HepG2 (cell line): ENCODE data around the gene ABCB6. TPM values are rescaled to one million over a fixed set of nuclear protein-coding genes. Genes with fewer than 3 reads are reported as not detected.
A peak's percentile ranks its signal among the peaks of the same experiment; 100 is the strongest.

ENCODE experiments used
- ATF1 ChIP-seq: IDR thresholded peaks from 2 replicates; pipeline ENCODE4 v1.6.1; 2016; ENCODE audit warnings: mild to moderate bottlenecking, control low read depth
- ATF3 ChIP-seq: sonication (generic); formaldehyde crosslinking; IDR thresholded peaks from 2 replicates; pipeline ENCODE4 v1.4.0; 2020; ENCODE audit warnings: missing genetic modification reagents
- ATF6 ChIP-seq: sonication (generic); formaldehyde crosslinking; conservative IDR thresholded peaks from 2 replicates; pipeline ENCODE4 v1.4.0; 2020; ENCODE audit warnings: missing genetic modification reagents
- CCAR2 ChIP-seq: fragments of 200-400 bp; formaldehyde crosslinking; optimal IDR thresholded peaks from 2 replicates; pipeline ENCODE3; 2018; ENCODE audit warnings: low read depth, mild to moderate bottlenecking, low read length, moderate library complexity
- CENPBD1 ChIP-seq: sonication (generic); formaldehyde crosslinking; IDR thresholded peaks from 2 replicates; pipeline ENCODE4 v1.8.0; 2022; ENCODE audit warnings: missing genetic modification reagents, low read depth, mild to moderate bottlenecking, borderline replicate concordance
- CHCHD3 ChIP-seq: sonication (generic); formaldehyde crosslinking; IDR thresholded peaks from 2 replicates; pipeline ENCODE4 v1.8.0; 2022; ENCODE audit warnings: mild to moderate bottlenecking, missing genetic modification reagents, moderate library complexity
- GATA4 ChIP-seq: sonication (generic); IDR thresholded peaks from 2 replicates; pipeline ENCODE4 v1.6.1; 2016; ENCODE audit warnings: antibody characterized with exemption, low read depth, borderline replicate concordance
- ISL2 ChIP-seq: sonication (generic); formaldehyde crosslinking; IDR thresholded peaks from 2 replicates; pipeline ENCODE4 v1.5.0; 2020; ENCODE audit warnings: missing genetic modification reagents
- KMT2A ChIP-seq: sonication (generic); formaldehyde crosslinking; IDR thresholded peaks from 2 replicates; pipeline ENCODE4 v1.4.0; 2020; ENCODE audit warnings: missing genetic modification reagents
- MYC ChIP-seq: sonication (generic); formaldehyde crosslinking; IDR thresholded peaks from 2 replicates; pipeline ENCODE4 v1.9.0; 2021; ENCODE audit warnings: missing genetic modification reagents, borderline replicate concordance
- NFE2L2 ChIP-seq: fragments of 150-350 bp; IDR thresholded peaks from 2 replicates; pipeline ENCODE4 v1.6.1; 2014; ENCODE audit warnings: low read length
- PCBP2 ChIP-seq: fragments of 200-400 bp; formaldehyde crosslinking; optimal IDR thresholded peaks from 2 replicates; pipeline ENCODE3; 2018; ENCODE audit warnings: low read length, low read depth; ENCODE audit not compliant: poor library complexity, severe bottlenecking
- PLRG1 ChIP-seq: fragments of 450-650 bp; conservative IDR thresholded peaks from 2 replicates; pipeline ENCODE4 v1.6.1; 2016
- SMC3 ChIP-seq: IDR thresholded peaks from 2 replicates; pipeline ENCODE4 v1.6.1; 2011; ENCODE audit warnings: low read length, improper control_type of control experiment
- SOX6 ChIP-seq, 2 experiments: fragments of 450-650 bp in 1 of 2; sonication (generic) in 1 of 2; formaldehyde crosslinking in 1 of 2; IDR thresholded peaks; 2 replicates each; pipeline versions ENCODE4 v1.4.0 to v1.6.1; 2017 to 2020; ENCODE audit warnings: antibody characterized with exemption in 1 of 2, mild to moderate bottlenecking in 1 of 2, missing genetic modification reagents in 1 of 2
- XRCC5 ChIP-seq: fragments of 200-400 bp; formaldehyde crosslinking; optimal IDR thresholded peaks from 2 replicates; pipeline ENCODE3; 2017; ENCODE audit warnings: mild to moderate bottlenecking, low read length
- ZNF256 ChIP-seq: sonication (generic); formaldehyde crosslinking; conservative IDR thresholded peaks from 2 replicates; pipeline ENCODE4 v1.4.0; 2020; ENCODE audit warnings: missing genetic modification reagents
- ZNF280D ChIP-seq: sonication (generic); formaldehyde crosslinking; IDR thresholded peaks from 2 replicates; pipeline ENCODE4 v1.5.1; 2020; ENCODE audit warnings: mild to moderate bottlenecking, missing genetic modification reagents
- ZNF713 ChIP-seq: sonication (generic); formaldehyde crosslinking; IDR thresholded peaks from 2 replicates; pipeline ENCODE4 v1.4.0; 2020; ENCODE audit warnings: mild to moderate bottlenecking, missing genetic modification reagents
- ZNF780A ChIP-seq: sonication (generic); formaldehyde crosslinking; IDR thresholded peaks from 2 replicates; pipeline ENCODE4 v1.8.0; 2022; ENCODE audit warnings: mild to moderate bottlenecking, missing genetic modification reagents, moderate library complexity
- polyA plus RNA-seq, 8 experiments: library from polyadenylated mRNA; depleted of rRNA in 3 of 8; stranded (reverse) in 7 of 8; unstranded in 1 of 8; fragments of >200 nt; fragmentation: Illumina TruSeq in 4 of 8; extraction: Trizol in 4 of 8; gene quantifications; 2 replicates each; pipeline versions ENCODE4 v1.2.1 to v1.2.3, GENCODE V29; 2011 to 2016; ENCODE audit warnings: low read depth in 4 of 8, missing spikeins in 1 of 8, mixed read lengths in 1 of 8; ENCODE audit not compliant: insufficient read depth in 1 of 8
- total RNA-seq, 5 experiments: library from RNA; depleted of rRNA; stranded (reverse); fragments of >200 nt; fragmentation: Illumina TruSeq; extraction: Trizol; gene quantifications; 2 replicates each; pipeline ENCODE4 v1.2.3, GENCODE V29; 2016; ENCODE audit warnings: low read depth in 1 of 5
- TF ChIP-seq, protein P1 (sequence below): sonication (generic); formaldehyde crosslinking; IDR thresholded peaks from 2 replicates; pipeline ENCODE4 v1.4.0; 2020; ENCODE audit warnings: mild to moderate bottlenecking, missing genetic modification reagents
- TF ChIP-seq, protein P2 (sequence below): sonication (generic); formaldehyde crosslinking; IDR thresholded peaks from 2 replicates; pipeline ENCODE4 v1.8.0; 2022; ENCODE audit warnings: mild to moderate bottlenecking, missing genetic modification reagents

Gene ABCB6
- total and polyA plus RNA-seq, 2 of the 13 experiments (the other 11 are each of a cell fraction or from before 2014, with no cell fraction given), result 91.1 to 137 TPM

DNA sequence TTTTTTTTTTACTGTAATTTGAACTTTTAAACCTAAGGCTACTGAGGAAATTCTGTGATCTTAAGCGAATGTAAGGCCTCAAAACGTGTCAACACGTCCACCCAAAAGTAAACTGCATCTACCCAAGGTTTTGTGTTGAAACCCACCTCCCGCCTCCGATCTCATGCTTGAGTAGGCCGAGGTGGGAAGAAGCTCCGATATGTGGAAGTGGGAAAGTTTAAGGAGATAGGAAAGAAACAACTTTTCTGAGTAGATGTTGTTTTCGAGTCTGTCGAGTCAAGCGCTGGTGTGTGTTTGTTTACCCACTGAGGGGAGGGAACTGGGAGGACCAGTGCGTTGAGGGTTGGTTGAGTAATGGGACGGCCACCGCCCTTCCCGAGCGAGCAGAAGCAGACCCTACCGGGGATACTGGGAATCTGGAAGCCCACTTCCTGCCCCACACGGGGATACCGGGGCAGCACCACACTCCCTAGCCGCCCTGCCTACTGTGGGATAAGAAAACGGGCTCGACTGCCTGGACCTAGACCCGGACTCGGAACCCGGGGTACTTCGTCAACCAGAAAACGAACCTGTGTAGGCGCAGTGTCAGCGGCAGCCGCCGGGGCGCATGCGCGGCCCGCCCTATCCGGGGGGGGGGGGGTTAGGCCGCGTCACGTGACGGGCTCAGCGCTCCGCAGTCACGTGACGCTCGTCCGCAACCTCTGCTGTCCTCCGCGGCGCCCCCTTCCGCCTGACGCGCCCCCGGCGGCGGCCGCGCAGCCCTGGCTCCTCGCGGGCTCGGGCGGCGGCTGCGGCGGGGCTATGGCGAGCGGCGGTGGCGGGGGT, 41.0 kb downstream of the ABCB6 start, which contains the start of gene RETREG2 (continued):
- no peak for TF ChIP-seq SMC3
- 0 out of 2 replicates have a peak, but pooled peaks have one; percentile 34 for TF ChIP-seq KMT2A (CRISPR knock-in tag)
- TF ChIP-seq PLRG1, result no peak
- TF ChIP-seq ISL2 (CRISPR knock-in tag), result no peak
- TF ChIP-seq CCAR2, result no peak
- no peak; the same call in 1 of the 2 replicates for TF ChIP-seq ZNF780A (CRISPR knock-in tag)
- TF ChIP-seq CHCHD3, result 0 out of 2 replicates have a peak, but pooled peaks have one; percentile 24
- TF ChIP-seq ZNF713, result no peak
- peak; percentile 17 for TF ChIP-seq PCBP2
- TF ChIP-seq MYC (CRISPR knock-in tag), result peak; percentile 70
- TF ChIP-seq CENPBD1, result no peak
- TF ChIP-seq, protein P1, sequence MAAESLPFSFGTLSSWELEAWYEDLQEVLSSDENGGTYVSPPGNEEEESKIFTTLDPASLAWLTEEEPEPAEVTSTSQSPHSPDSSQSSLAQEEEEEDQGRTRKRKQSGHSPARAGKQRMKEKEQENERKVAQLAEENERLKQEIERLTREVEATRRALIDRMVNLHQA (CRISPR knock-in tag), result no peak
- TF ChIP-seq ATF1, result no peak
- no peak for TF ChIP-seq NFE2L2
- TF ChIP-seq ZNF256, result 0 out of 2 replicates have a peak, but pooled peaks have one; percentile 64
- no peak; the same call in 1 of the 2 replicates for TF ChIP-seq ZNF280D (CRISPR knock-in tag)
- TF ChIP-seq GATA4, result peak; percentile 69; the same call in 1 of the 2 replicates
- peak; percentile 39; the same call in 1 of the 2 replicates for TF ChIP-seq ATF3 (CRISPR knock-in tag)
- no peak for TF ChIP-seq SOX6 (IDR thresholded peaks at IDR 0.05)
- peak; percentile 70 for TF ChIP-seq SOX6 (CRISPR knock-in tag; IDR thresholded peaks at IDR 0.05)
- TF ChIP-seq, protein P2, sequence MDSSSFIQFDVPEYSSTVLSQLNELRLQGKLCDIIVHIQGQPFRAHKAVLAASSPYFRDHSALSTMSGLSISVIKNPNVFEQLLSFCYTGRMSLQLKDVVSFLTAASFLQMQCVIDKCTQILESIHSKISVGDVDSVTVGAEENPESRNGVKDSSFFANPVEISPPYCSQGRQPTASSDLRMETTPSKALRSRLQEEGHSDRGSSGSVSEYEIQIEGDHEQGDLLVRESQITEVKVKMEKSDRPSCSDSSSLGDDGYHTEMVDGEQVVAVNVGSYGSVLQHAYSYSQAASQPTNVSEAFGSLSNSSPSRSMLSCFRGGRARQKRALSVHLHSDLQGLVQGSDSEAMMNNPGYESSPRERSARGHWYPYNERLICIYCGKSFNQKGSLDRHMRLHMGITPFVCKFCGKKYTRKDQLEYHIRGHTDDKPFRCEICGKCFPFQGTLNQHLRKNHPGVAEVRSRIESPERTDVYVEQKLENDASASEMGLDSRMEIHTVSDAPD (CRISPR knock-in tag), result no peak
- TF ChIP-seq XRCC5, result peak; percentile 73
- TF ChIP-seq ATF6, result peak; percentile 75; the same call in 1 of the 2 replicates
